Upper lobe of right lung (tissue), 1 donor: Measurements from ENCODE around the gene TACC2. TPM values are rescaled to one million over a fixed set of nuclear protein-coding genes. Genes with fewer than 3 reads are reported as not detected.

Experiments
- ATAC-seq: fragments of 200-7000 bp; cut with Tn5 transposase; one replicate; pipeline ENCODE4 v1.9.1; 2020; ENCODE audit warnings: mild to moderate bottlenecking, moderate library complexity
- DNase-seq: peaks from one replicate; pipeline ENCODE4 v3.0.0-alpha.2; 2020
- H3K27ac ChIP-seq: fragments of 200-600 bp; one replicate; pipeline ENCODE4 v1.8.0; 2022
- H3K27me3 ChIP-seq: fragments of 200-600 bp; one replicate; pipeline ENCODE4 v1.8.0; 2022; ENCODE audit warnings: mild to moderate bottlenecking
- H3K36me3 ChIP-seq: fragments of 200-600 bp; one replicate; pipeline ENCODE4 v1.8.0; 2022
- H3K4me1 ChIP-seq: fragments of 200-600 bp; one replicate; pipeline ENCODE4 v1.8.0; 2022
- H3K4me3 ChIP-seq: fragments of 200-600 bp; one replicate; pipeline ENCODE4 v1.8.0; 2022; ENCODE audit warnings: mild to moderate bottlenecking
- H3K9me3 ChIP-seq: fragments of 200-600 bp; one replicate; pipeline ENCODE4 v1.8.0; 2022
- intact Hi-C: fragments of 100-400 bp; cut with DNase I; formaldehyde crosslinking; loops from one replicate; pipeline ENCODE4 v1.11.0; 2022
- total RNA-seq: library from RNA; stranded (reverse); fragmentation: NEBNext Ultra II Directional; extraction: Animal tissue kit (Norgen Biotek cat#: 25700); gene quantifications from one replicate; pipeline ENCODE4 v1.2.1, GENCODE V29; 2021
- TF ChIP-seq, protein P1 (sequence below): fragments of 200-600 bp; IDR thresholded peaks from one replicate; pipeline ENCODE4 v1.8.0; 2022; ENCODE audit warnings: antibody characterized with exemption
- donor health status: DM: no; HTN: yes; CAD: no; lungs with severe emphysema.

The TACC2 gene
- total RNA-seq, 1 donor from 2014 or later = 236 TPM

DNA sequence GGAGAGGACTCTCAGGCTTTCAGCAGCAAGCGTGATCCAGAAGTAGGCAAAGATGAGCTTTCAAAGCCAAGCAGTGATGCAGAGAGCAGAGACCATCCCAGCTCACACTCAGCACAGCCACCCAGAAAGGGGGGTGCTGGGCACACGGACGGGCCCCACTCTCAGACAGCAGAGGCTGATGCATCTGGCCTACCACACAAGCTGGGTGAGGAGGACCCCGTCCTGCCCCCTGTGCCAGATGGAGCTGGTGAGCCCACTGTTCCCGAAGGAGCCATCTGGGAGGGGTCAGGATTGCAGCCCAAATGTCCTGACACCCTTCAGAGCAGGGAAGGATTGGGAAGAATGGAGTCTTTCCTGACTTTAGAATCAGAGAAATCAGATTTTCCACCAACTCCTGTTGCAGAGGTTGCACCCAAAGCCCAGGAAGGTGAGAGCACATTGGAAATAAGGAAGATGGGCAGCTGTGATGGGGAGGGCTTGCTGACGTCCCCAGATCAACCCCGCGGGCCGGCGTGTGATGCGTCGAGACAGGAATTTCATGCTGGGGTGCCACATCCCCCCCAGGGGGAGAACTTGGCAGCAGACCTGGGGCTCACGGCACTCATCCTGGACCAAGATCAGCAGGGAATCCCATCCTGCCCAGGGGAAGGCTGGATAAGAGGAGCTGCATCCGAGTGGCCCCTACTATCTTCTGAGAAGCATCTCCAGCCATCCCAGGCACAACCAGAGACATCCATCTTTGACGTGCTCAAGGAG, 95.5 kb downstream of the TACC2 start:
- intact Hi-C loops = no loop called here
- ATAC-seq = no peak
- no peaks in the 10 kb centered on the region for H3K9me3 ChIP-seq
- no peak for DNase-seq
- H3K4me1 ChIP-seq = no peaks in the 10 kb centered on the region
- TF ChIP-seq, protein P1, sequence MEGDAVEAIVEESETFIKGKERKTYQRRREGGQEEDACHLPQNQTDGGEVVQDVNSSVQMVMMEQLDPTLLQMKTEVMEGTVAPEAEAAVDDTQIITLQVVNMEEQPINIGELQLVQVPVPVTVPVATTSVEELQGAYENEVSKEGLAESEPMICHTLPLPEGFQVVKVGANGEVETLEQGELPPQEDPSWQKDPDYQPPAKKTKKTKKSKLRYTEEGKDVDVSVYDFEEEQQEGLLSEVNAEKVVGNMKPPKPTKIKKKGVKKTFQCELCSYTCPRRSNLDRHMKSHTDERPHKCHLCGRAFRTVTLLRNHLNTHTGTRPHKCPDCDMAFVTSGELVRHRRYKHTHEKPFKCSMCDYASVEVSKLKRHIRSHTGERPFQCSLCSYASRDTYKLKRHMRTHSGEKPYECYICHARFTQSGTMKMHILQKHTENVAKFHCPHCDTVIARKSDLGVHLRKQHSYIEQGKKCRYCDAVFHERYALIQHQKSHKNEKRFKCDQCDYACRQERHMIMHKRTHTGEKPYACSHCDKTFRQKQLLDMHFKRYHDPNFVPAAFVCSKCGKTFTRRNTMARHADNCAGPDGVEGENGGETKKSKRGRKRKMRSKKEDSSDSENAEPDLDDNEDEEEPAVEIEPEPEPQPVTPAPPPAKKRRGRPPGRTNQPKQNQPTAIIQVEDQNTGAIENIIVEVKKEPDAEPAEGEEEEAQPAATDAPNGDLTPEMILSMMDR = no peak
- no peaks in the 10 kb centered on the region for H3K36me3 ChIP-seq
- H3K27me3 ChIP-seq = no peaks in the 10 kb centered on the region
- H3K27ac ChIP-seq = no peak overlapping the region
- no peak overlapping the region for H3K4me3 ChIP-seq

DNA sequence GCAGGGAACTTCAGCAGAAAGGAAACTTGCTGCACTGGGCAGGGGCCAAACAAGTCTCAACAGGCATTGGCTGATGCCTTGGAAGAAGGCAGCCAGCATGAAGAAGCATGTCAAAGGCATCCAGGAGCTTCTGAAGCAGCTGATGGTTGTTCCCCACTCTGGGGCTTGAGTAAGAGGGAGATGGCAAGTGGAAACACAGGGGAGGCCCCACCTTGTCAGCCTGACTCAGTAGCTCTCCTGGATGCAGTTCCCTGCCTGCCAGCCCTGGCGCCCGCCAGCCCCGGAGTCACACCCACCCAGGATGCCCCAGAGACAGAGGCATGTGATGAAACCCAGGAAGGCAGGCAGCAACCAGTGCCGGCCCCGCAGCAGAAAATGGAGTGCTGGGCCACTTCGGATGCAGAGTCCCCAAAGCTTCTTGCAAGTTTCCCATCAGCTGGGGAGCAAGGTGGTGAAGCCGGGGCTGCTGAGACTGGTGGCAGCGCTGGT, 96.5 kb downstream of the TACC2 start:
- no peak for DNase-seq
- intact Hi-C loops = no loop called here

DNA sequence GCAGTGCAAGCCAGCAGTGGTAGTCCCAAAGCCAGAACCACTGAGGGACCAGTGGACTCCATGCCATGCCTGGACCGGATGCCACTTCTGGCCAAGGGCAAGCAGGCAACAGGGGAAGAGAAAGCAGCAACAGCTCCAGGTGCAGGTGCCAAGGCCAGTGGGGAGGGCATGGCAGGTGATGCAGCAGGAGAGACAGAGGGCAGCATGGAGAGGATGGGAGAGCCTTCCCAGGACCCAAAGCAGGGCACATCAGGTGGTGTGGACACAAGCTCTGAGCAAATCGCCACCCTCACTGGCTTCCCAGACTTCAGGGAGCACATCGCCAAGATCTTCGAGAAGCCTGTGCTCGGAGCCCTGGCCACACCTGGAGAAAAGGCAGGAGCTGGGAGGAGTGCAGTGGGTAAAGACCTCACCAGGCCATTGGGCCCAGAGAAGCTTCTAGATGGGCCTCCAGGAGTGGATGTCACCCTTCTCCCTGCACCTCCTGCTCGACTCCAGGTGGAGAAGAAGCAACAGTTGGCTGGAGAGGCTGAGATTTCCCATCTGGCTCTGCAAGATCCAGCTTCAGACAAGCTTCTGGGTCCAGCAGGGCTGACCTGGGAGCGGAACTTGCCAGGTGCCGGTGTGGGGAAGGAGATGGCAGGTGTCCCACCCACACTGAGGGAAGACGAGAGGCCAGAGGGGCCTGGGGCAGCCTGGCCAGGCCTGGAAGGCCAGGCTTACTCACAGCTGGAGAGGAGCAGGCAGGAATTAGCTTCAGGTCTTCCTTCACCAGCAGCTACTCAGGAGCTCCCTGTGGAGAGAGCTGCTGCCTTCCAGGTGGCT, 97.7 kb downstream of the TACC2 start:
- TF ChIP-seq, protein P1 = no peak
- DNase-seq = no peak
- intact Hi-C loops = no loop called here

More for the DNA sequence above, 96.5 kb downstream of the TACC2 start:
- Histone ChIP-seq H3K36me3 (no peaks in the 10 kb centered on the region), H3K9me3 (no peaks in the 10 kb centered on the region), H3K27me3 (no peaks in the 10 kb centered on the region), H3K4me1 (no peaks in the 10 kb centered on the region), H3K4me3 (no peak overlapping the region), H3K27ac (no peak overlapping the region)
- no peak for ATAC-seq
- TF ChIP-seq, protein P1 = no peak

GRCh38 chr10:122087436-122087835, 98.5 kb downstream of the TACC2 start:
- TF ChIP-seq, protein P1 = no peak
- no peaks in the 10 kb centered on the region for H3K4me1 ChIP-seq
- intact Hi-C loops = no loop called here
- ATAC-seq (peak; percentile 11), DNase-seq (no peak)
- H3K27me3 ChIP-seq = no peaks in the 10 kb centered on the region
- no peaks in the 10 kb centered on the region for H3K9me3 ChIP-seq
- no peak overlapping the region for H3K27ac ChIP-seq
- H3K4me3 ChIP-seq = no peak overlapping the region
- no peaks in the 10 kb centered on the region for H3K36me3 ChIP-seq

More for the DNA sequence above, 97.7 kb downstream of the TACC2 start:
- H3K36me3 ChIP-seq = no peaks in the 10 kb centered on the region
- no peaks in the 10 kb centered on the region for H3K4me1 ChIP-seq
- H3K9me3 ChIP-seq = no peaks in the 10 kb centered on the region
- H3K27me3 ChIP-seq = no peaks in the 10 kb centered on the region
- H3K4me3 ChIP-seq = no peak overlapping the region
- no peak overlapping the region for H3K27ac ChIP-seq
- ATAC-seq = no peak

- TF ChIP-seq, protein P1 = no peak
- intact Hi-C loops = no loop called here
- ATAC-seq = no peak
These were observed 100.5 kb downstream of the TACC2 start for GRCh38 chr10:122089311-122090017.

More at GRCh38 chr10:122089311-122090017, 100.5 kb downstream of the TACC2 start:
- no peaks in the 10 kb centered on the region for H3K36me3 ChIP-seq
- H3K4me3 ChIP-seq = no peak overlapping the region
- no peaks in the 10 kb centered on the region for H3K4me1 ChIP-seq
- DNase-seq = no peak
- no peaks in the 10 kb centered on the region for H3K27me3 ChIP-seq
- no peaks in the 10 kb centered on the region for H3K9me3 ChIP-seq
- H3K27ac ChIP-seq = no peak overlapping the region
